ENCODE measurements around the gene INPP5F. TPM values are rescaled to one million over a fixed set of nuclear protein-coding genes. Genes with fewer than 3 reads are reported as not detected.

Gene INPP5F
- total and polyA plus RNA-seq, 2 donors (not counting 1 experiment from before 2014, with no cell fraction given): 11.2 to 37.5 TPM

DNA sequence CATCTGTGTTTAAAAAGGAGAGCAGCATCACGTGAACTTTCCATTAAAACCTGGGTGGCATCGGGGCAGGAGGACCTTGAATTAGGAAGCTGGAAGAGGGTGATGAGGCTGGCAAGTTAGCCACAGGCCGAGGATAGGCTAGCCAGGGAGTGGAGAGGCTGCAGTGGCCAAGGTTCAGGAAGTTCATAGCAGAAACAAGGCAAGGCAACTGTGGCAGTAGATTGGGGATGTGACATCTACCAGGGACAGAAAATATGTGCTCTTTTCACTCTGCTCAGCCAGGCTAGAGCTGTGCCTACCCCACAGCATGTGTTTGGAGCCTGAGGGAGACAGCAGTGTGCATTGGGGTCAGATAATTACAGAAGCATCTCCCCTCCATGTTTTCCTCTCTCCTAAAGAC, 2.2 kb upstream of the INPP5F start:
- H3K4me1 Mint-ChIP-seq: peaks cover 47% of the 10 kb centered on the region
- WGBS (ENCODE audit: insufficient coverage): 93% methylated on average over 3 of the region's 3 CpGs
- Histone ChIP-seq H3K79me2 (ENCODE audit: control insufficient read depth, insufficient read depth, low read length) (peaks cover 22% of the 10 kb centered on the region), H2AFZ (ENCODE audit: insufficient read depth, low read depth, low read length, poor library complexity, severe bottlenecking) (no peak overlapping the region), H3K27ac (ENCODE audit: low read length in 2 of 2) (peak overlapping the region in 1 of 2 donors; percentile 41), H3K36me3 (replicated peaks in 1 of 2; ENCODE audit: control extremely low read depth in 1 of 2, control insufficient read depth in 1 of 2, extremely low read depth in 1 of 2, insufficient read depth in 2 of 2, low read length in 1 of 2) (no peaks in the 10 kb centered on the region), H3K9me3 (ENCODE audit: control extremely low read depth in 1 of 3, control insufficient read depth in 2 of 3, insufficient read depth in 1 of 3, low read length in 2 of 3) (peaks cover 0 to 2% (median 0%) of the 10 kb centered on the region in 3 donors), H3K9ac (ENCODE audit: low read length) (no peak overlapping the region), H3K4me3 (ENCODE audit: control extremely low read depth in 1 of 5, extremely low read depth in 1 of 5, insufficient read depth in 1 of 5, low read depth in 2 of 5, low read length in 4 of 5) (no peak overlapping the region), H4K20me1 (ENCODE audit: control insufficient read depth, insufficient read depth, low read length, poor library complexity, severe bottlenecking) (no peaks in the 10 kb centered on the region), H3K27me3 (replicated peaks in 1 of 4; ENCODE audit: control extremely low read depth in 1 of 4, control insufficient read depth in 3 of 4, insufficient read depth in 4 of 4, low read length in 3 of 4) (no peaks in the 10 kb centered on the region), H3K4me2 (replicated peaks; ENCODE audit: low read depth, low read length, poor library complexity, severe bottlenecking) (no peak overlapping the region), H3K4me1 (ENCODE audit: control insufficient read depth in 2 of 2, insufficient read depth in 2 of 2, low read length in 2 of 2) (peaks cover 35 to 42% of the 10 kb centered on the region in 2 donors)
- ChIA-PET CTCF (interaction anchor here (1.0 to 6.5 kb wide), 4 partner anchors 12 to 37 kb away, joined by 3 to 99 read pairs (median 36); no protein-coding TSS in a partner anchor), POLR2A (interaction anchor here (1.5 to 4.1 kb wide), 4 partner anchors 15 to 36 kb away, joined by 3 to 65 read pairs (median 14); no protein-coding TSS in a partner anchor)
- DNase-seq (peak; percentile 44), ATAC-seq (ENCODE audit: low read depth) (no peak)
- intact Hi-C loops (cut with micrococcal nuclease): loop anchor here (2.0 kb wide), 1 partner anchor 73 kb away; the partner anchor contains the start of gene BAG3
- no peaks in the 10 kb centered on the region for H3K27me3 Mint-ChIP-seq
- no peaks in the 10 kb centered on the region for H3K9me3 Mint-ChIP-seq (ENCODE audit: insufficient read depth)
- peak overlapping the region; percentile 76 for H3K27ac Mint-ChIP-seq
- H3K4me3 Mint-ChIP-seq: no peak overlapping the region
- TF ChIP-seq EZH2 (IDR thresholded peaks at IDR 0.05; ENCODE audit: borderline replicate concordance, insufficient read depth, low read depth, low read length, poor library complexity, severe bottlenecking): no peak
- TF ChIP-seq, protein P1, sequence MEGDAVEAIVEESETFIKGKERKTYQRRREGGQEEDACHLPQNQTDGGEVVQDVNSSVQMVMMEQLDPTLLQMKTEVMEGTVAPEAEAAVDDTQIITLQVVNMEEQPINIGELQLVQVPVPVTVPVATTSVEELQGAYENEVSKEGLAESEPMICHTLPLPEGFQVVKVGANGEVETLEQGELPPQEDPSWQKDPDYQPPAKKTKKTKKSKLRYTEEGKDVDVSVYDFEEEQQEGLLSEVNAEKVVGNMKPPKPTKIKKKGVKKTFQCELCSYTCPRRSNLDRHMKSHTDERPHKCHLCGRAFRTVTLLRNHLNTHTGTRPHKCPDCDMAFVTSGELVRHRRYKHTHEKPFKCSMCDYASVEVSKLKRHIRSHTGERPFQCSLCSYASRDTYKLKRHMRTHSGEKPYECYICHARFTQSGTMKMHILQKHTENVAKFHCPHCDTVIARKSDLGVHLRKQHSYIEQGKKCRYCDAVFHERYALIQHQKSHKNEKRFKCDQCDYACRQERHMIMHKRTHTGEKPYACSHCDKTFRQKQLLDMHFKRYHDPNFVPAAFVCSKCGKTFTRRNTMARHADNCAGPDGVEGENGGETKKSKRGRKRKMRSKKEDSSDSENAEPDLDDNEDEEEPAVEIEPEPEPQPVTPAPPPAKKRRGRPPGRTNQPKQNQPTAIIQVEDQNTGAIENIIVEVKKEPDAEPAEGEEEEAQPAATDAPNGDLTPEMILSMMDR (IDR thresholded peaks at IDR 0.05): no peak

All from B cell (primary cell).